Sigmoid colon (tissue), 3 donors: ENCODE measurements around the gene YKT6.

Experiments
- POLR2A ChIP-seq, 2 donors: fragments of 450-650 bp; IDR thresholded peaks; one replicate each; pipeline ENCODE4 v1.6.1; 2016; ENCODE audit warnings: antibody characterized with exemption in 2 of 2, mild to moderate bottlenecking in 2 of 2, moderate library complexity in 2 of 2
- TF ChIP-seq, protein P1 (sequence below), 4 experiments: fragments of 450-650 bp in 3 of 4; fragments of 200-600 bp in 1 of 4; IDR thresholded peaks; one replicate each; pipeline ENCODE4 v1.5.1; 2016 to 2019; ENCODE audit warnings: antibody characterized with exemption in 4 of 4, mild to moderate bottlenecking in 3 of 4, moderate library complexity in 2 of 4

DNA sequence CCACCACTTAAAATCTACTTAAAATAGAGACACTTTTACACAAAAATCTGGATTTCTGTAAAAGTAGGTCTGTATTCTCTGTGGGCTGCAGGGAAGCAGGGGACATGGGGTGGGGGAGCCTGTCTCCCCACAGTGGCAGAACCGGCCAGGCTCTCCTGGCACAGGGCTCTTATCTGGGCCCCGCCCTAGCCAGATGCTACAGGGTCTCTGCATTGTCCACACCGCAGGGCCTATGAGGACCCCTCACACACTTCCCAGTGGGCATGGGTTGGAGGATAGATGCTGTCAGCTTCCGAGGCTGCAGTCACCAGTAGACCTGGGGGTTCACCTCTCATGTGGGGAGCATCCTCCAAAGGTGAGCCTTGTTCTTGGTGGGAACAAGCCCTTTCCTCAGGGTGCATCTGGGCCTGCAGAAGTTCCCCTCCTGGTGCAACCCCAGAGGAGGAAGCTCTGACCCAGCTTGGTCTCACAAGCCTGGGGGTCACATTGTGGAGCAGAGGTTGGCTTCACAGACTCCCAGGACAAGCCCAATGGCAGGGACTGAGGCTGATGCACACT lies 44.2 kb upstream of the YKT6 start:
- TF ChIP-seq, protein P1, sequence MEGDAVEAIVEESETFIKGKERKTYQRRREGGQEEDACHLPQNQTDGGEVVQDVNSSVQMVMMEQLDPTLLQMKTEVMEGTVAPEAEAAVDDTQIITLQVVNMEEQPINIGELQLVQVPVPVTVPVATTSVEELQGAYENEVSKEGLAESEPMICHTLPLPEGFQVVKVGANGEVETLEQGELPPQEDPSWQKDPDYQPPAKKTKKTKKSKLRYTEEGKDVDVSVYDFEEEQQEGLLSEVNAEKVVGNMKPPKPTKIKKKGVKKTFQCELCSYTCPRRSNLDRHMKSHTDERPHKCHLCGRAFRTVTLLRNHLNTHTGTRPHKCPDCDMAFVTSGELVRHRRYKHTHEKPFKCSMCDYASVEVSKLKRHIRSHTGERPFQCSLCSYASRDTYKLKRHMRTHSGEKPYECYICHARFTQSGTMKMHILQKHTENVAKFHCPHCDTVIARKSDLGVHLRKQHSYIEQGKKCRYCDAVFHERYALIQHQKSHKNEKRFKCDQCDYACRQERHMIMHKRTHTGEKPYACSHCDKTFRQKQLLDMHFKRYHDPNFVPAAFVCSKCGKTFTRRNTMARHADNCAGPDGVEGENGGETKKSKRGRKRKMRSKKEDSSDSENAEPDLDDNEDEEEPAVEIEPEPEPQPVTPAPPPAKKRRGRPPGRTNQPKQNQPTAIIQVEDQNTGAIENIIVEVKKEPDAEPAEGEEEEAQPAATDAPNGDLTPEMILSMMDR (IDR thresholded peaks at IDR 0.05) = no peak
- TF ChIP-seq POLR2A (IDR thresholded peaks at IDR 0.05) = no peak
